HG02642 (cell line): ENCODE data around the gene CTF1.
"Not testable (repeated sequence)": the region's sequence is repeated elsewhere in the genome, so short reads cannot be mapped to it uniquely, and the experiment has no call there.

Experiments
- ATAC-seq: cut with Tn5 transposase; IDR thresholded peaks from one replicate; pipeline ENCODE4 v1.9.1; 2021; ENCODE audit warnings: mild to moderate bottlenecking; ENCODE audit not compliant: unreplicated experiment, poor library complexity

The CTF1 gene

DNA sequence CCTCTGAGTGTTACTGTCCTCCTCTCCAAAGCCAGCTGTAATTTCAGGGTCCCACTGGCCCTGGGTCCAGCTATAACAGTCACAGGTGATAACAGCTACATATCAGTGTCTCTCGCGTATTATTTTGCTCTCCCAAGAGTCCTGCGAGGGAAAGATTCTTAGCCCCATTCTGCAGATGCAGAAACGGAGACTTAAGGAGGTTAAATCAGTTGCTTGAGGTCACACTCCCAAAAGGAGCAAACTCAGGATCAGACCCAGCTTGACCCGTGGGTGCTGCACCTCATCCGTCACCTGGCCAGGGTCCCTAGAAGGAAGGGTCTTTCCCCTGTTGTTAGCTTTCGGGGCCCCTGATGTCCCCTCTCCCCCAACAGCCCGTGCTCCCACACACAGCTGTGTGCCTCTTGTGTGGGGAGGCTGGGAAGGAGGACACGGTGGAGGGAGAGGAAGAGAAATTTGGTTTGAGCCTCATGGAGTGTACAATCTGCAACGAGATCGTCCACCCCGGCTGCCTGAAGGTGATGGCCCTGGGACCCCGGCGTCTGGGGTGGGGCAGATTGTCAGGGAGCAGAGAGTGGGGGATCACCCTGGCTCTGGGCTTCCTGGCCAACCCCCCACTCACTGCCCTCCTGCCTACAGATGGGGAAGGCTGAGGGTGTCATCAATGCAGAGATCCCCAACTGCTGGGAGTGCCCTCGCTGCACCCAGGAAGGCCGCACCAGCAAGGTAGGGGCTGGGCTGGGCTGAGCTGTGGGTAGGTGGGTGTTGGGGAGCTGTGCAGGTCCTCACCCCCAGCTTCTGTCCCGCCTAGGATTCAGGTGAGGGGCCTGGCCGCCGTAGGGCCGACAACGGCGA, 30.7 kb downstream of the CTF1 start:
- no peak for ATAC-seq

DNA sequence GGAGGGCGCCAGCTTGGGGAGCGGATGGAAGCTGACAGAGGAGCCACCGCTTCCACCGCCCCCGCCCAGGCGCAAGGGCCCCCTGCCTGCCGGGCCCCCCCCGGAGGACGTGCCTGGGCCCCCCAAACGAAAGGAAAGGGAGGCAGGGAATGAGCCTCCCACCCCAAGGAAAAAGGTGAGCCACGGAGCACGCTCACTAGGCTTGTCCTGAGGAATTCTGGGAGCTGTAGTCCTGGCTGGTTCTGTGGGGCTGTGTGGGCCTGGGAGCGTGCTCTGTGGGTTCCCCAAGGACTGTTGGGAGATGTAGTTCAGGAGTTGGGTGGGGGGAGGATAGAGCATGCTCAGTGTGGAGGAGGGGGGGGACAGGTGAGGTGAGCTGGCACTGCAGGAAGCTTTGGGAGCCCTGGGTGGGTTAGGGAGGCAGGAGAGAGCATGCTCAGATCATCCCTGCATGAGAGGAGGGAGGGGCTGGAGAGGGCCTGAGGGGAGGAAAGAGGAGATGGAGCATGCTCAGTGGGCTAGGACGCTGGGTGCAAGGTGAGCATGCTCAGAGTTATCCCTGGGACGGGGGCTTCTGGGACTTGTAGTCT, 31.5 kb downstream of the CTF1 start:
- ATAC-seq = no peak

DNA sequence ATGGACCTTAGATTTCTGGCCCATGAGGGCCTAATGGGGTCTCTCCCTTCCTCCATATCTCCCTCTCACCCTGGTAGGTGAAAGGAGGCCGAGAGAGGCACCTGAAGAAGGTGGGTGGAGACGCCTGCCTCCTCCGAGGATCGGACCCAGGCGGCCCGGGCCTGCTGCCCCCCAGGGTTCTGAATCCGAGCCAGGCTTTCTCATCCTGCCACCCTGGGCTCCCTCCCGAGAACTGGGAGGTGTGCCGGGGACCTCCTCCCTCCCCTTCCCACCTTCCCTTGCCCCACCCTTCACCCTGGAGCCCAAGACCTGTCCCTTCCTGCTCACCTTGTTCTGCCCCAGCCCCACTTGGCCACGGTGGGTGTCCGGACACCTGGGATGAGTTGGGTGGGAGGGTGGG, 32.0 kb downstream of the CTF1 start:
- no peak for ATAC-seq

DNA sequence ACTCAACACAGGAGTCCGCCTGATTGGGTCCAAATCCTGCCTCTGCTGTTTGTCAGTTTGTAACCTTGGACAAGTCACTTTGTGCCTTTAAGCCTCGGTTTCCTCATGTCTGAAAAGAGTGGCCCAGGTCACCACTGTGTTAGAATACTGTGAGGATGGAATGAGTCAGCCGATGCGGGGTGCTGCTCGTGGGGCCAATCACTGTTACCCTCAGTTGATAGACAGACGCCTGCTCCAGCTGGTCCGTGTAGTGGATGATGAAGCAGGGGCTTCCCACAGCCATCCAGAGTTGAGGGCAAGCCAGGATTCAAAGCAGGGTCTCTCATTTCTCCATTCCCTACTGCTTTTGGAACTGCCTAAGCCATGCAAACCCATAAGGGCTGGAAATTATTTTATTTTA, 32.8 kb downstream of the CTF1 start:
- no peak for ATAC-seq

DNA sequence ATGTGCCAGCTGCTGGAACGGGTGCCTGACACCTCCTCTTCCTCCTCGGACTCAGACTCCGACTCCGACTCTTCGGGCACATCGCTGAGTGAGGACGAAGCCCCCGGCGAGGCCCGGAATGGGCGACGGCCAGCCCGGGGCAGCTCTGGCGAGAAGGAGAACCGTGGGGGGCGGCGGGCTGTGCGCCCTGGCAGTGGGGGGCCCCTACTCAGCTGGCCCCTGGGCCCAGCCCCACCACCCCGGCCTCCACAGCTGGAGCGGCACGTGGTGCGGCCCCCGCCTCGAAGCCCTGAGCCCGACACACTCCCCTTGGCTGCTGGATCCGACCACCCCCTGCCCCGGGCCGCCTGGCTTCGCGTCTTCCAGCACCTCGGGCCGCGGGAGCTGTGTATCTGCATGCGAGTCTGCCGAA, 33.8 kb downstream of the CTF1 start:
- no peak for ATAC-seq

DNA sequence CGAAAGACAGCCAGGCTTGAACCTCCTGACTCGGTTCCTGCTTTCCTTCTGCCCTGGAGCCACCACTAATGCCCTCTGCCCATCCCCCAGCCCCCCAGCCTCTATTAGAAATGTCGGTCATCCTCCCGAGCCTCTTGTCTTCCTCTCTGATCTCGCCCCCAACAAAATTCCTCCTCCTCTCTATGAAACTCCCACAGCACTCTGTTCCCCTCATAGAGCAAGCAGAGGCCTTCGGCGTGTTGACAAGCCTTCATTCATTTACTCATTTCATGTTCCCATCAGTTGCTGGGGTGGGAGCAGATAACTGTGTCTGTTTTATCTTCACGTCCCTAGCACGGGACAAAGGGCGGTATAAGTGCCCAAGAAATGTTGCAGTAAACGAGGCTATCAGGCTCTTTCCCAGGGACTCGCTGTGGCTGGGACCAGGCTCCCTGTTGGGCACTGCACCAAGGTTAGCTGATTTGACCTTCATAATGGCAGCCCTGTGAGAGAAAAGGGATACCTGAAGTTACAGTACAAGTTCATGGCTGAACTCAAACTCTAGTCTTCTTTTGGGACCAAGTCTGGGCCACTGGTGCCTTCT, 34.7 kb downstream of the CTF1 start:
- no peak for ATAC-seq

DNA sequence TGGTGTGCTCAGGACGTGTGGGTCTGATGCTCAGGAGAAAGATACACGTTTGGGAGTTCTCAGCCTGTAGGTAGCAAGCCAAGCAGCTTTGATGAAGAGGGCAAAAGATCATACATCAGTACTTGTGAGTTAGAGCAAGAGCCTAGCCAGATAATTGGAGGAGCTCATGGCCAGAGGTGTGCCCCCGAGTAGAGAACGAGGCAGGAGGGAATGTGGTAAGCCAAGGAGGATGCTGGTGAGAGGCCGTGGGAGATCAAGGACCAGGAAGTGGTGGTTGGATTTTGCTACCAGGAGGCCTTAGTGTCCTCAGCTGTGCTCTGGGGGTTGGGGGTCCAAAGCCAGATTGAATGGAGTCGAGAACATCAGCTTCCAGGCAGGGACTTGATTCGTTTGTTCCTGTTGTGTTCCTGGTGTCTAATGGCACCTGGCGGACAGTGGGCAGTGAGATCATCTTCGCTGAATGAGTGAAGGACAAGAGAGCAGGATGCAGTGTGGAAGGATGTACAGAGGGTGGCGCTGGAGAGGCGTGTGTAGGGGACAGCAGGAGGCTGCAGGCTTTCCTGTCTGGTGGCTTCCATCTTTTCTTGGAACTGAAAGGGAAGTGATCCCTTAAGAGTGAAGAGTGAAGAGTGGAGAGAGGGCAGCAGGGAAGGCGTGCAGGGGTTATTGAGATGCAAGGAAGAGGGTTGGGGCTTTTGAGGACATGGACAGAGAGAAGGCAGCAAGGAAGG, 38.6 kb downstream of the CTF1 start:
- no peak for ATAC-seq

DNA sequence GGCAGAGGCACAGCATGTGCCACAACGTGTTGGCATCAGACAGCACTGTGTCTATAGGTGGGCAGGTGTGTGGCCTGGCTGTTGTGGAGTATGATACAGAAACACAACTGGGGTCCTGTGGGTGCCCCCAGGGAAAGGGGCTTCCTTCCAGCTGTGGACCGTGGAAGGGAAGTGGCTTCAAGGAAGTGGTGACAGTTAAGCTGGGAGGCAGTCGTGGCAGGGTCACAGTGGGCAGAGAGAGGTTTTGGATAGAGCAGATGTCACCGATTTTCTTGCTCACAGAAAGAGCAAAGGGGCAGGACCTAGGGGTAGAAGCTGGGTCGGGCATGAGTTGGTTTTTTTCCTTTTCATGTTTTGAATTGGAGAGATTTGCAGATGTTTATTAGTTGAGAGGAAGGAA, 41.3 kb downstream of the CTF1 start:
- ATAC-seq = no peak

DNA sequence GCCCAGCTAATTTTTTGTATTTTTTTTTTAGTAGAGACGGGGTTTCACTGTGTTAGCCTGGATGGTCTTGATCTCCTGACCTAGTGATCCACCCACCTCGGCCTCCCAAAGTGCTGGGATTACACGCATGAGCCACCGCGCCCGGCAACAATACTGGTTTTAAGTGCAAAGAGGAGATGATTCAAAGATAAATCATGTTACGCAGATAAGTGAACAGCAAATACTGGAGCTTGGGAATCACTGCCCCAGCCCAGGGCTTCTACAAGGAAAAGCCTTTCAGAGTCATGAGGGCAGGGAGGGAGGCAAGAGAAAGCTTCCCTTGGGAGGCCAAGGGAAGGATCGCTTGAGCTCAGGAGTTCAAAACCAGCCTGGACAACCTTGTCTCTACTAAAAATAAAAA, 43.2 kb downstream of the CTF1 start:
- not testable (repeated sequence) for ATAC-seq

DNA sequence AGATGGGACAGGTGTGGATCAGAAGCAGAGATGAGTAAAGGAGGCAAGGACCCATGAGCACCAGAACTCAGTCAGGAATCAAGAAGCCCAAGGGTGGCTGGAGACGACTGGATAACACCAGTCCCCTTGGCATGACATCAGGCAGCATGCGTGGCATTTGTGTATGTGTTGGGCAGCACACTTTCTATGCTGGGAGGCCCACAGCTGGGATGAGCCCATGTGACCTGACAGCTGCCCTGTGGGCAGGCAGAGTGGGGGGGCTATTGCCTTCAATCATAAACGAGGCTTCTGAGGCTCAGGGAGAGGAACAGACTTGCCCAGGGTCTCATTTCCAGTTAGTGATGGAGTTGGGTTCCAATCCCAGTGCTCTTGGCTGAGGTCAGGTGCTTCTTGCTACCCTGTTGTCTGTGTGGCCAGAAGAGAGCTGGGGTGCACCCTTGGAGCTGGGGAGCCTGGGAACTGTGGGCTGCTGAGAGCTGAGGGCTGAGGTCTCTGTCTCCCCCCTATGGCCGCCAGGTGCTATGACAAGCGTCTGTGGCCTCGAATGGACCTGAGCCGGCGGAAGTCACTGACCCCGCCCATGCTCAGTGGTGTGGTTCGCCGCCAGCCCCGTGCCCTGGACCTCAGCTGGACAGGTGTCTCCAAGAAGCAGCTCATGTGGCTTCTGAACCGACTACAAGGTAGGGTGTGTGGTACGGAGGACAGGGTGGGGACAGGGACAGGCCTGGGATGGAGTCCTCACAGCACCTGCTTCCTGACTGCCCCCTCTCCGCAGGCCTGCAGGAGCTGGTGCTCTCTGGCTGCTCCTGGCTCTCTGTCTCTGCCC, 45.4 kb downstream of the CTF1 start:
- peak; percentile 84 for ATAC-seq

DNA sequence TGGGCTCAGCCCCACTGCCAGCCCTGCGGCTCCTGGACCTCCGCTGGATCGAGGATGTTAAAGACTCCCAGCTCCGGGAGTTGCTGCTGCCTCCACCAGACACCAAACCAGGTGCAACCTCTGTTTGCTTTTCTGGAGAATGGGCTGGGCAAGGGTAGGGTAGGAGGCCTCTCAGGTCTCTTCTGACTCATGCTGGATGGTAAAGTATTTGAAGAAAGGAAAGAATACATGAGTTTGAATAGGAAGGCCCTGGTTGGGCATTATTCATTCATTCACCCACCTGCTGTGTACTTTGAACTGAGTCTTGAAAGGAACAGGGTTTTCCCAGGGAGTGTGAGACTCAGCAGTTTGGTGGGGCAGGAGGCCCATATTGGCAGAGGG, 46.0 kb downstream of the CTF1 start:
- ATAC-seq = no peak

DNA sequence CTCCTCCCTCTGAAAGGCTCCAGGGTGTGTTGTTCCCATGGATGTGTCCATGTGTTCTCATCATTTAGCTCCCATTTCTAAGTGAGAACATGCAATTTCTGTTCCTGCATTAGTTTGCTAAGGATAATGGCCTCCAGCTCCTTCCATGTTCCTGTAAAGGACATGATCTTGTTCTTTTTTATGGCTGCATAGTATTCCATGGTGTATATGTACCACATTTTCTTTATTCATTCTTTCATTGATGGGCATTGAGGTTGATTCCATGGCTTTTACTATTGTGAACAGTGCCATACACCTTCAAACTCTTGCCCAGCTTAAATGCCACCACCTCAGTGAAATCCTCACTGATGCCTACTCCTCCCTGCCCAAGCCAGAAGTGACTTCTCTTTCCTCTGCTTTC, 47.9 kb downstream of the CTF1 start:
- ATAC-seq = no peak

DNA sequence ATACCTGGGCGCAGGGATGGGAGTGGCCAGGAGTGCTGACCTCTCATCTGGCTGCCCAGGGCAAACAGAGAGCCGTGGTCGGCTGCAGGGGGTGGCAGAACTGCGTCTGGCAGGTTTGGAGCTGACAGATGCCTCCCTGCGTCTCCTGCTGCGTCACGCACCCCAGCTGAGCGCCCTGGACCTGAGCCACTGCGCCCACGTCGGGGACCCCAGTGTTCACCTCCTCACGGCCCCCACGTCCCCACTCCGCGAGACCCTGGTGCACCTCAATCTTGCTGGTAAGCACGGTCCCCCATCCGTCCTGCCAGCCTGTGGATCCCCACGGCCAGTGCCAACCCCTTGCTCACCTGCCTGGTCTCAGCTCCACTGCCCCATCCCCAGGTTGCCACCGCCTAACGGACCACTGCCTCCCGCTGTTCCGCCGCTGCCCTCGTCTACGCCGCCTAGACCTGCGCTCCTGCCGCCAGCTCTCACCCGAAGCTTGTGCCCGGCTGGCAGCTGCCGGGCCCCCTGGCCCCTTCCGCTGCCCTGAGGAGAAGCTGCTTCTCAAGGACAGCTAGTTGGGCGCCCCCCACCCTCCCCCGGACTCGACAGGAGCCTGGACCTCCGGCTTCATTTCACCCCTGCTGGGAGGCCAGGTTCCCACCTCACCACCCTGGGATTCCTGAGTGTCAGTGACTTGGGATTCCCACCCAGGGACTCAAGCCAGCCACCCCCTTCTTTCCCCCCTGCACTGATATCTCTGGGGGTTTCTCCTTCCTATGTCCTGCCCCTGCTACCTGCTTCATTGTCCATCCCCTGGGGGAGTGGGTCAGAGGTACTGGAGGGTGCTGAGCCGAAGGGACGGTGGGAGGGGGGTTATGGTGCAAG, 50.5 kb downstream of the CTF1 start:
- no peak for ATAC-seq

DNA sequence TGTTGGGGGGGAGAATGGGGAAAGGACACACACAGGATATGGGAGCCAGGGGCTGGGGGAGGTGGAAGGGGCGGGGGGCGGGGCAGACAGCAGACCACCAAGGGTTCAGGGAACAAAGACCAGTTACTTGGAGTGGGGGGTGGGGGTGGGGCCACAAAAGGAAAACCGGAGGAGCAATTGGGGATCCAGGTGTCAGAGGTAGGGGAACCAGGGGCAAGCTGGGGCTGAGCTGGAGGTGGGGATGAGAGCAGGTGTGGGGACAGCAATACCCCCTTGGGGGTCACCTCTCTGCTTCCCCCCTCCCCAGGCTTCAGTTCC, 51.1 kb downstream of the CTF1 start:
- no peak for ATAC-seq

DNA sequence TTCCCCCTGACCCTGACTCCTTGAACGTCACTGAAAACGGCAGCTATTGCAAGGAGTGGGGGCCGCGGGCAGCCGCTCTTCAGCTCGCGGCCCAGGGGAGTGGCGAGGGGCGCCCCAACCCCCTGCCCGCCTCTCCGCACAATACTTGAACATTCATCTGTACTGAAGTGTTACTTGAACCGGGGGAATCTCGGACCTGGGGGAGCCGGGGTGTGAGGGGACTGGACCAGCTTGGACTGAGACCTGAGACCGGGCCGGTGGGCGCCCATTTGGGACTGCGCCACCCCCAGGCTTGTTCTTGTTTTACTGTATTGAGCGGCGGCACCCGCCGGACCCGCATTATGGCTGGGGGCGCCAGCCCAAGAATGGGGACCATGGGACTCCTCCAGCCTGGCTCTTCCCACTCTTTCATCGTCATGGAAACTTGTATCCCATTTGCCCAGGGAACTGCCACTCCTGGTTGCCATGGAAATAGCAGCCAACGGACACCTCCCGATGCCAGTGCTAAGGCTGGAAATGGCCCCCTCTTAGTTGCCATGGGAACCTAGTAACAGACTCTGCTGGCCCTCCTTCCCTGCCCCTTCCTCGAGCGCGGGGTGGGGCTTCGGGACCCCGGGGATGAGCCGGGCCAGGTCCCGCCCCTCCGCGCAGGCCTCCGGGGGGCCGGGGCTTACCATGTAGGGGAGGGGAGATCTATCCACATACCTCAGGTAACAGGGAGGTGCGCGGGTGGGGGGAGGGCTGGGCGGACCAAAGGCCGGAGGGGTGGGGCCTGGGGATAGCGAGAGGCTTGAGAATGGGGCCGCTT, 51.6 kb downstream of the CTF1 start:
- no peak for ATAC-seq

DNA sequence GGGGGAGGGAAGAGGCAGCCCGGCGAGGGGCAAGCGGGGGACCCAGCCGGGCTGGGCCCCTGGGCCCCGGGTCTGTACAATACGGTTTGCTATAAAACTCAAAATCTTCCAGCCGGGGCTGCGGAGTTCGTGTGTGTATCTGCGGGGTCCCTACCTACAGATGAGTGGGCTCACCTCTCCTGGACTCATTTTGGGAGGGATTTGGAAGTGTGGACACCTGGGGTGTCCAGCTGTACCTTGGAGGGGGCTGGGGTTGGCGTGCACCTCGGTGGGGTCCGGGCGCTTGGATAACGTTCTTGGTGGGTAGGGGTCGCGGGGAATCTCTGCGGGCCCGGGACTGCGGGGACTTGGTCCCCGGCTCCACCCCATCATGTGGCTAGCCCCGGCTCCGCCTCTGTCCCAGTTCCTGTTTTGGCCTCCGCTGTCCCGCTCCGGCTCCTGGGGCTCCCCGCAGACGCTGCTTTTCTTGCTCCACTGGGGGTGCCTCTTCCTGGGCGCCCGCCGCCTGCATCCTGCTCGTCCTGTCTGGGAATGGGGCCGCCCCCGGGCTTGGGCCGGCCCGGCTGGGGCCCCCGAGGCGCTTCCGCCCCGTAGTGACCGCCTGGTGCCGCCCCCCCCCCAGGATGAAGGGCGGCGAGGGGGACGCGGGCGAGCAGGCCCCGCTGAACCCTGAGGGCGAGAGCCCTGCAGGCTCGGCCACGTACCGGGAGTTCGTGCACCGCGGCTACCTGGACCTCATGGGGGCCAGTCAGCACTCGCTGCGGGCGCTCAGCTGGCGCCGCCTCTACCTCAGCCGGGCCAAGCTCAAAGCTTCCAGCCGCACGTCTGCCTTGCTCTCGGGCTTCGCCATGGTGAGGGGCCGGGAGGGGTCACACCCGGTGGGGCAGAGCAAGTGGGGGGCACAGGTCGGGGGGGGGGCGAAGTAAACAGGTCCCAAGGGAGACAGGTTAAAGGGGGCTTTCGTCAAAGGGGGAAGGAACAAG, 52.5 kb downstream of the CTF1 start, which contains the start of gene ORAI3:
Gene ORAI3 (plus strand): TSS at position 402 of the 983 bp plus-strand sequence. CDS start 222 bp downstream, at position 624.
- ATAC-seq = peak; percentile 70
